Type B pancreatic cell (in vitro differentiated cells): ENCODE measurements around the gene TAC4. TPM values are rescaled to one million over a fixed set of nuclear protein-coding genes. Genes with fewer than 3 reads are reported as not detected.

ENCODE experiments used
- DNase-seq: peaks from one replicate; pipeline ENCODE4 v3.0.0; 2021; ENCODE audit warnings: mixed read lengths; ENCODE audit not compliant: unreplicated experiment; ENCODE audit errors: extremely low spot score
- H3K27ac Mint-ChIP-seq: 2 replicates; pipeline ENCODE4 v1.8.0; 2021; ENCODE audit warnings: mild to moderate bottlenecking, mixed read lengths
- H3K27me3 Mint-ChIP-seq: 2 replicates; pipeline ENCODE4 v1.8.0; 2021; ENCODE audit warnings: mixed read lengths
- H3K36me3 Mint-ChIP-seq: 2 replicates; pipeline ENCODE4 v1.8.0; 2021; ENCODE audit warnings: mixed read lengths
- H3K4me1 Mint-ChIP-seq: one replicate; pipeline ENCODE4 v1.8.0; 2021; ENCODE audit warnings: mixed read lengths; ENCODE audit not compliant: unreplicated experiment
- H3K4me3 Mint-ChIP-seq: 2 replicates; pipeline ENCODE4 v1.8.0; 2021; ENCODE audit warnings: mild to moderate bottlenecking, mixed read lengths
- H3K9me3 Mint-ChIP-seq: 2 replicates; pipeline ENCODE4 v1.8.0; 2021; ENCODE audit warnings: mixed read lengths
- CTCF ChIP-seq: fragments of 200-600 bp; sonication (generic); conservative IDR thresholded peaks from 2 replicates; pipeline ENCODE4 v1.5.0; 2021; ENCODE audit warnings: antibody characterized with exemption, mild to moderate bottlenecking
- total RNA-seq: library from RNA; stranded (reverse); gene quantifications from 2 replicates; pipeline ENCODE4 v1.2.1, GENCODE V29; 2021; ENCODE audit warnings: low replicate concordance

The TAC4 gene
- total RNA-seq, 1 donor from 2014 or later, result not detected

GRCh38 chr17:49788478-49789242 is 59.2 kb downstream of the TAC4 start, which contains the start of gene KAT7:
KAT7 (plus strand) TSS chr17:49788681; CDS start chr17:49788835, 154 bp downstream.
- H3K9me3 Mint-ChIP-seq, result no peaks in the 10 kb centered on the region
- H3K27ac Mint-ChIP-seq, result peak within 1 kb of the TSS; percentile 99
- H3K27me3 Mint-ChIP-seq, result no peaks in the 10 kb centered on the region
- TF ChIP-seq CTCF, result no peak
- peak; percentile 98 for DNase-seq
- H3K4me1 Mint-ChIP-seq, result peaks cover 27% of the 10 kb centered on the region
- H3K4me3 Mint-ChIP-seq, result peak within 1 kb of the TSS; percentile 98
- H3K36me3 Mint-ChIP-seq, result peaks cover 12% of the 10 kb centered on the region

Other genes with a start within 250 kb of the TAC4 start
- gene SPOP, start 170.0 kb downstream of the TAC4 start, total RNA-seq, result 50.5 and 67.7 TPM in 2 replicates
- 65.2 and 71.7 TPM in 2 replicates for gene SLC35B1, start 140.1 kb downstream of the TAC4 start, total RNA-seq
- 8.4 and 13.0 TPM in 2 replicates for gene FAM117A, start 83.9 kb downstream of the TAC4 start, total RNA-seq
- gene KAT7, start 59.4 kb downstream of the TAC4 start, total RNA-seq, result 49.0 and 64.0 TPM in 2 replicates
- gene DLX4, start 121.1 kb upstream of the TAC4 start, total RNA-seq, result 3.1 and 10.4 TPM in 2 replicates
- gene DLX3, start 147.2 kb upstream of the TAC4 start, total RNA-seq, result 15.9 and 16.7 TPM in 2 replicates
- 20.3 and 27.3 TPM in 2 replicates for gene ITGA3, start 208.0 kb upstream of the TAC4 start, total RNA-seq
- 29.9 and 44.9 TPM in 2 replicates for gene PDK2, start 247.3 kb upstream of the TAC4 start, total RNA-seq